GM19463 (cell line): ENCODE data around the gene POU2AF1.

Experiments used
- ATAC-seq: cut with Tn5 transposase; IDR thresholded peaks from one replicate; pipeline ENCODE4 v1.9.1; 2021; ENCODE audit warnings: mild to moderate bottlenecking, moderate library complexity; ENCODE audit not compliant: unreplicated experiment

Gene POU2AF1

DNA sequence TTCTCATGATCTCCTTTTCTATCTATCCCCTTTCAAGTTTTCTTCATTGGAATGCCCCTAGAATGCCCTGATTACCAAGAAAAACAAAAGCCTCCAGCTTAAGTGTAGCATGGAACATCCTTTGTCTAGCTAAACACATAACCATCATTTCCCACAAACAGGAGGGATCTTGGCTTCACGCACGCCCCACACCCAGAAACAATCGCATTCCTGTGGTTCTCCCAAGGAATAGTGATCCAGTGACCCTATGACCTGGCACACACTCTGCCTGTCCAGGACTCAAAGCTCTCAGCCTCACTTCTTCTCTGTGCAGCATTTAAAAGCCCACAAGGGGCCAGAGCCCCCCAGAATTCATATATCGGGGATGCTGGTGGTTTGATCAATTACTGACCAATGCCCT lies 9.3 kb upstream of the POU2AF1 start:
- ATAC-seq: no peak

DNA sequence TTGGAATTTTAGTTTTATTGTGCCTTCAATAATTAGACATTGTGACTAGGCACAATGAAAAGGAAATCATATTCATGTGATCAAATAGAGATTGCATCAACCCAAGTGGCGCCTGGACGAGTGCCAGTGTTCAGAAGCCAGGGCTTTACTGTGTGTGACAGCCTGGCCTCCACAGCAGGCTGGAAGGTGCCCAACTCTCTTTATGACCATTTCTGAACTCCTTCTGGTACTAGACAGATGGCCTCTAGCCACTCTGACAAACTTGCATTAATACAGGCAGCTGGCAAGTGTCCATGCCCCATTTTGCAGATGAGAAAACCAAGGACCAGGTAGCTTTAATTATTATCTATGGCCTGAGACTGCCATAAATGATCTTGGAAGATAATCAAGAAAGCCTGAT lies 8.3 kb upstream of the POU2AF1 start:
- ATAC-seq: no peak

DNA sequence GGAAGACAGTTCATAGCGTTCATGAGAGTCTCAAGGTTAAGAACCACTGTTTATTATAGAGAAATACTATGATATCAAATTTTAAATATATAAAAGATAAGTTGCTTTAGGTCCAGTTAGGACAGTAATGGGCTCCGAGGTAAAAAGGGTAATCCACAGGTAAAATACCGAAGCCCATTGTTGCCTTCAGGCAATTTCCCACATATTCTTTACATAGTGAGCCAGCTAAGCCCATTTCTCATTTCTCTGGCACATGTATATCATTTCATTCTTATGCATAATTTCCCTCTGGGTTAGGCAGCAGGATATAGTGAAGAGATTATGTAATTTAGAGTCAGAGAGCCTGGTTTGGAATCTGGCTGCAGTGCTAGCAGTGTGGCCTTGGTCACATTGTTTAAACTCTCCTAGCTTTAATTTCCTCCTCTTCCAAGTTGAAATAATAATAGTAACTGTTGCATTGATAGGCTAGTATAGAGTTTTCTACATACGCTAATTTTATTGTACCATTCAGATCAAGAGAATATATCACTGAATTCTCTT lies 7.6 kb upstream of the POU2AF1 start:
- no peak for ATAC-seq

DNA sequence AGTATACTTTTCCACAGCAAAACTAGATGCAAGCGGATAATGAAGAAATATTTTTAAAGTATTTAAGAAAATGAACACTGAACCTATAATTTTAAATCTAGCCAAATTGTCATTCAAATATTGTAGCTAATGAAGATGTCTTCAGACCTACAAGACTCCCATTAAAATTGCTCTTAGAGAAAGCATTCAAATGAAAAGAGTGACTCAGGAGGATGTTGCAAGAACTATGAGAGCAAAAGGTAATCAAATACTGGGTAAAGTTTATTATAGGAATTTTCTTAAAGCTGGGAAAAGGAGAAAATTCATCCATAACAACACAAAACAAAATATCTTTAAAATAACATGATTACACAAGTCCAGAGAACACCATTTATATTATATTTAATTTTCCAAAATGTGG lies 5.4 kb upstream of the POU2AF1 start:
- ATAC-seq: no peak

- ATAC-seq: no peak
These were observed 3.4 kb upstream of the POU2AF1 start for GRCh38 chr11:111382451-111382850.

DNA sequence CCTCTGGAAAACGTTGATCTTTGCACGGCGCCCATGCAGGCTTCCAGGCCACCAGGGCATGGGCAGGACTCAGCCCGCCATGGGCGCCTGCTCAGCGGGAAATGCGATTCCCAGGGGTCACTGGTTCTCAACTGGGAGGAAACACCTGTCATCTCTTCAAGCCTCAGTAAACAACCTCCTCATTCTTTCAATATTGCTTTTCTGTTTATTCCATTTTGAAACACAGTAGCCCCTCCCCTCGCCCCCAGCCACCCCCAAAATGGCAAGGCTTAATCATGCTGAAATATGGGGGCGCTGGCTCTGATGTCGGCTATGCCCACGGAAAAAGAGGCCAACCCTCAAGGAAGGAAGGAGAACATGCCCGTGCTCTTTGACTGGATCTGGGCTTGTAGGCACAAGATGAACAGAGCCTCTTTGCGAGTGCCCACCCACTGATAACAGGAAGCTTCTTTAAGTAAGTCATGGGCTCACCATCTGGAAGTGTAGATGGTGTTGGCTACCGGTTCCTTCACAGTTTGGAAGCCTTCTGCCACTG lies 594 bp upstream of the POU2AF1 start:
- ATAC-seq: peak; percentile 25

DNA sequence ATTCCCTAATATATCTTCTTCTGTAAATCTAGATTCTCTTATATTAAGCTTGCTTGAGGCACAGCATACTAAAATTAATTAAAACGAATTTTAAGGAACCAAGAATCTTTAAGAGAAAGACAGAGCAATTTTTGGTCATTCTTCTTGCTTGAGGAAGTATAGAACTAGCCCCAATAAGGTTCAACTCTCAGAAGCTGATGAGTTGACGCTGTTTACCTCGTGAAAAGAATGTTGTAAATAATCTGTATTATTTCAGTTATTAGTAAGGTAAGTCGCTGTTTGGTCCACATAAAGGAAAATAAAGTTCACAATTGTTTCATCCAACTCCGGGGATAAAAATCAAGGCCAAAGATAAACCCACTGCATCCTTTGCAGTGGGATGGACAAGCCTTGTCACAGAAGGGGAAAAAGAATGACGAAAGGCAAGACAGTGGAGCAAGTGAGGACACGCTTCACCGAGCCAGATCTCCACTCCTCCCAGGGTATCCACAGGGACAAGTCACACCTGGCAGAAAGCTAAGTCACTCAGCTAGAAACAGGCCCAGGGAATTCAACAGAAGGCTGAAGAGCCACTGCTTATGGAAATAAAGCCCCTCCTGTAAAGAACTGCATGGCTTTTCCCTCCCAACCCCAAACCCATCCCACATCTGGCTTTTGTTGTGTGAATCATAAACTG lies 752 bp downstream of the POU2AF1 start:
- ATAC-seq: no peak

DNA sequence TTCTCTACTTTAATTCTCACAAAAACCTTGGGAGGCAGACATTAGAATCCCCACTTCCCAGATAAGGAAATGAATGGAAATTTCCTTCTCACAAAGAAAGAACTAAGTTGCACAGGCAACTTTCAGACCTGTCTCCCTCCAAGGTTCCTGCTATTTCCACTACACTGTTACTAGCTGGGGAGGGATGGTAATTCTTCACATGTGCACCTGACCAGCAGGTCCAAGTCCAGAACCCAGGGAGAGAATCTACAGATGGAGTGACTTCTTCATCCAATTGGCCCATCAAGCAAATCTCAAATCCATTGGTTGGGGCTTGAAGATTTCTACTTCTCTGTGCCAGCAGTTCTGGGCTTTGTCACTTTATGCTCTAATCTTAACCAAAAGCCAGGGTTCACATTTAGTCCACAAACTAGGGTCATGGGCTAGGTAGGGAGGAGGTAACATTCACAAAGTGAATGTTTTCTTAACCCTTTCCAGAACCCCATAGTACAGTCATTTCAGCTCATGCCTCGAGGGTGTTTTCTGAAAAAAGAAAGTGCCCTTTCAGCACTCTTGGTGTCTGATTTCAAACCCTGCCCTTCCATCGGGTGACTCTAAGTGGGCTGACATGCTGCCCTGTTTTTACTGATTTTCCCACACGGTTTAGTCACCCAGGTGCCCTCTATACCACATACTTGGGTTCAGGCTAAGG lies 2.7 kb downstream of the POU2AF1 start:
- peak; percentile 29 for ATAC-seq

GRCh38 chr11:111373590-111373989 lies 5.5 kb downstream of the POU2AF1 start:
- ATAC-seq: no peak

- no peak for ATAC-seq
These were observed 6.5 kb downstream of the POU2AF1 start for GRCh38 chr11:111372538-111372937.

GRCh38 chr11:111370902-111371578 lies 8.0 kb downstream of the POU2AF1 start:
- peak; percentile 32 for ATAC-seq

GRCh38 chr11:111370270-111370901 lies 8.7 kb downstream of the POU2AF1 start:
- no peak for ATAC-seq

DNA sequence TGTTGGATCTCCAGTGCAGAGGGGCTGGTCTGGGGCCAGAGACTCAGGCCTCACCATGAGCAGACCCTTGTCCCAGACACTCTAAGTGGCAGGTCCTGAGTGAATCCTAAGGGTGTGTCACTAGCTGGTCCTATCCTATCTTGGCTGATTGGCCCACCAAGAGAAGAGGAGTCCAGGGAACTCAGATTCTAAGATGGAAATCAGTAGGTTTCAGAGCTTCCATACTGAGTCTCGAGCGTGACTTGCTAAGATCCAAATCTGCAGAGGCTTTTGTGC lies 10.9 kb downstream of the POU2AF1 start:
- no peak for ATAC-seq

DNA sequence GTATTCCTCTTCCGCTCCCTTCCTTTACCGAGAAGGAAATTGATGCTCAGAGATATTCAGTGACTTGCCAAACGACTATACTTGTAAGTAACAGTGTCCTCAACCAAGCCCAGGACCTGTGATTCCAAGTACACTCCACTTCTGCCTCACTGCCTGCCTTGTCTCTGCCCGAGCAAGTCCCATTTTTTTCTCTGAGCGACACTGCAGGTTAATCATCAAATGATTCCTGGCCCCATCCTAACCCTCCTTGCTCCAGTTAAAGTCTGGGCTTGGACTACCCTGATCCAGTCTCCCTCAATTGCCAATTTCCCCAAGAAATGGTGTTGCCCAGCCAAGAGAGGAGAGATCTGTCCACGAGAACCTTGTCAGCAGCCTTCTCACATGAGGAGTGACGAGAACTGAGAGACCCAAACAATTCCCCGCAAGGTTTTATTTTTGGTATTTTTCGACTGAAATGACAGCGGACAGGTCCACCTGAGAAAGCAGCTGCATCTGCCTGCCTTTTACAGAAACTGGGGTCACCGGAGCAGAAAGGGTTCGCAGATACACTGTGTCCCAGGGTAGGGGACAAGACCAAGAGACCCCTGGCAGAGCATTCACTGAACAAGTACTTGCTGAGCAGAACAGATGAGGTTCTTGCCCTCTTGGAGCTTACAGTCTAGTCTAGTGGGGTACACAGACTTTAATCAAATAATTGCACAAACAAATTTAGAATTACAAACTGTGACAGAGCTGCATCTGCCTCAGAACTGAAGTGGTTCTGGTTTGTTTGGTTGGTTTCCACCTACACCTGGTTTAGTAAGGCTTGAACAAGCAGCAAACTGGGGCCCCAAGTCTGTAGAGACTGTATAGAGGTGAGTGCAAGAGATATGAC lies 11.4 kb downstream of the POU2AF1 start:
- ATAC-seq: peak; percentile 44

DNA sequence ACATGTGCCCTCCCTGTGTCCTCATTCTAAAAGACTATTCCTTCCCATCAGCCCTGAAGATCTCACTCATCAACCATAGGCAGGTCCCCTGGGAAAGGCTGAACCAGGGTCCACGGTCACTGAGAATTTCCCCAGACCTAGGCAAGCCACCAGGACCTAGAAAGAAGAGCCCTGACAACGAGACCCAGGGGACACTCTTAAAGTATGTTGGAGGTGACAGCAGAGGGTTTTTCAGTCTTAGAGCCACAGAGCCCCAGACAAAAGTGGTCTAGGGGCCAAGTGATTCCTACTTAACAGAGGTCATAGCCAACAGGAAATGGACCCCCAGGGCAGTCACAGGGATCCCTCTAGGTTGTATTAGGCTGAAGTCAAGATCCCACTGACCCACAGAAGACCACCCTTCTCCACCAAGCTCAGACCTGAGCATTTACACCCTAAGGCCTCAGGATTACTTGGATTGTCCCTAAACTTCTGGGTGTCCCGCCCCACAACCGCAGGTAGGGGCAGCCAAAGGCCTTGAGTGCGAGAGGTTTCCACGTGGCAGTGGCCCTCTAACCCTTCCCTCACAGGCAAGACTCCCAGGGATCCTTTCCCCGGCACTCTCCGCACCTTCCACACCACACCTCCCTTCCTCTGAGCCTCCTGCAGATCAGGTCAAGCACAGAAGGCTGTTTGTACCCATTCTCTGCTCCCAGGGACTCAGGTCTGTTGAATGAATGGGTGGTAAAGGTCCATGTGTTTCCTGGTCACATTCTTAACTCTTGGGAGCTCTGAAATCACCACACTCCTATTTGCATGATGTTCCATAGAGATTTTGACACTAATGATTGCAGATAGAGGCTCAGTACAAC lies 12.3 kb downstream of the POU2AF1 start:
- no peak for ATAC-seq

GRCh38 chr11:111365722-111366559 lies 13.1 kb downstream of the POU2AF1 start:
- no peak for ATAC-seq

- no peak for ATAC-seq
These were observed 14.6 kb downstream of the POU2AF1 start for GRCh38 chr11:111364503-111364902.

DNA sequence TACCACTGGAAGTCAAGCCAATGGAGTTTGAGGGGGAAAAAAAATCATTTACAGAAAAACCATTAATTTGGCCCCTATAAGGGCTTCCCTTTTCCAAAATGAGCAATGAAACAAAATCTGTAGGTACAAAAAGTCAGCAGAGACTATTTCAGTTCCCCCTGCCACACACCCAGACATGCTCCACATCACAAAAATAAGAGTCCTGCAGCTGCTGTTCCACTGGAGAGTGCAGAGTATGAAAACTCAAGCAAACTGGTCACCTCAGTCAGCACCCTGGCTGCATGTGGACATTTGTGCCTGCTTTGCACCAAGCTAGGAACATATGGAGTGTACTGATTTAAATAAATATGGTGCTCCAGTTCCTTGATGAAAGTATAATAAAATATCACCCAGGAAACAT lies 15.1 kb downstream of the POU2AF1 start:
- ATAC-seq: no peak
